Measurements from ENCODE around the gene CLCA2. TPM values are rescaled to one million over a fixed set of nuclear protein-coding genes. Genes with fewer than 3 reads are reported as not detected.

CLCA2 gene, protein sequence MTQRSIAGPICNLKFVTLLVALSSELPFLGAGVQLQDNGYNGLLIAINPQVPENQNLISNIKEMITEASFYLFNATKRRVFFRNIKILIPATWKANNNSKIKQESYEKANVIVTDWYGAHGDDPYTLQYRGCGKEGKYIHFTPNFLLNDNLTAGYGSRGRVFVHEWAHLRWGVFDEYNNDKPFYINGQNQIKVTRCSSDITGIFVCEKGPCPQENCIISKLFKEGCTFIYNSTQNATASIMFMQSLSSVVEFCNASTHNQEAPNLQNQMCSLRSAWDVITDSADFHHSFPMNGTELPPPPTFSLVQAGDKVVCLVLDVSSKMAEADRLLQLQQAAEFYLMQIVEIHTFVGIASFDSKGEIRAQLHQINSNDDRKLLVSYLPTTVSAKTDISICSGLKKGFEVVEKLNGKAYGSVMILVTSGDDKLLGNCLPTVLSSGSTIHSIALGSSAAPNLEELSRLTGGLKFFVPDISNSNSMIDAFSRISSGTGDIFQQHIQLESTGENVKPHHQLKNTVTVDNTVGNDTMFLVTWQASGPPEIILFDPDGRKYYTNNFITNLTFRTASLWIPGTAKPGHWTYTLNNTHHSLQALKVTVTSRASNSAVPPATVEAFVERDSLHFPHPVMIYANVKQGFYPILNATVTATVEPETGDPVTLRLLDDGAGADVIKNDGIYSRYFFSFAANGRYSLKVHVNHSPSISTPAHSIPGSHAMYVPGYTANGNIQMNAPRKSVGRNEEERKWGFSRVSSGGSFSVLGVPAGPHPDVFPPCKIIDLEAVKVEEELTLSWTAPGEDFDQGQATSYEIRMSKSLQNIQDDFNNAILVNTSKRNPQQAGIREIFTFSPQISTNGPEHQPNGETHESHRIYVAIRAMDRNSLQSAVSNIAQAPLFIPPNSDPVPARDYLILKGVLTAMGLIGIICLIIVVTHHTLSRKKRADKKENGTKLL
- not detected in 2 replicates for total RNA-seq

DNA sequence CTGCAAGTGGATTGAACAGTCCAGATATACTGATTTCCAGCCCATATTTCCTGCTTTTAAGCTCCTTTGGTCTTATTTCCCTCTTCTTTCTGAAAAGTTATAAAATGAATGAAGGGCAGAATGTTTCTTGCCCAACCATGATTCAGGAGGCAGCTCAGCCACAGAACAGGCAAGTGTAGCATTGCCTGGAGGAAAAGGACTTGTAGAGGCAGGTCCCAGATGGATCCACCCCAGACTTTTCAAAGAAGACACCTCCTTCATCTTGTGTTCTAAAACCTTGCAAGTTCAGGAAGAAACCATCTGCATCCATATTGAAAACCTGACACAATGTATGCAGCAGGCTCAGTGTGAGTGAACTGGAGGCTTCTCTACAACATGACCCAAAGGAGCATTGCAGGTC is at the start of gene CLCA2:
TSS of gene CLCA2 (plus strand) at position 299 of the 400 bp plus-strand sequence. CDS start at position 376, 77 bp downstream.
- Mint-ChIP-seq H3K27me3 (peaks cover 3% of the 10 kb centered on the region), H3K4me1 (peaks cover 7% of the 10 kb centered on the region), H3K27ac (no peak within 1 kb of the TSS), H3K36me3 (ENCODE audit: low read depth) (no peaks in the 10 kb centered on the region), H3K9me3 (no peaks in the 10 kb centered on the region), H3K4me3 (no peak within 1 kb of the TSS)
- DNase-seq, result no peak
- ChIA-PET CTCF (interaction anchor here (0.9 kb wide), 1 partner anchor 50 kb away, joined by 4 read pairs; no protein-coding TSS in a partner anchor), POLR2A (no interaction called here)
- ATAC-seq (ENCODE audit: low read depth), result no peak
- intact Hi-C loops (cut with micrococcal nuclease), result no loop called here
- TF ChIP-seq, protein P1, sequence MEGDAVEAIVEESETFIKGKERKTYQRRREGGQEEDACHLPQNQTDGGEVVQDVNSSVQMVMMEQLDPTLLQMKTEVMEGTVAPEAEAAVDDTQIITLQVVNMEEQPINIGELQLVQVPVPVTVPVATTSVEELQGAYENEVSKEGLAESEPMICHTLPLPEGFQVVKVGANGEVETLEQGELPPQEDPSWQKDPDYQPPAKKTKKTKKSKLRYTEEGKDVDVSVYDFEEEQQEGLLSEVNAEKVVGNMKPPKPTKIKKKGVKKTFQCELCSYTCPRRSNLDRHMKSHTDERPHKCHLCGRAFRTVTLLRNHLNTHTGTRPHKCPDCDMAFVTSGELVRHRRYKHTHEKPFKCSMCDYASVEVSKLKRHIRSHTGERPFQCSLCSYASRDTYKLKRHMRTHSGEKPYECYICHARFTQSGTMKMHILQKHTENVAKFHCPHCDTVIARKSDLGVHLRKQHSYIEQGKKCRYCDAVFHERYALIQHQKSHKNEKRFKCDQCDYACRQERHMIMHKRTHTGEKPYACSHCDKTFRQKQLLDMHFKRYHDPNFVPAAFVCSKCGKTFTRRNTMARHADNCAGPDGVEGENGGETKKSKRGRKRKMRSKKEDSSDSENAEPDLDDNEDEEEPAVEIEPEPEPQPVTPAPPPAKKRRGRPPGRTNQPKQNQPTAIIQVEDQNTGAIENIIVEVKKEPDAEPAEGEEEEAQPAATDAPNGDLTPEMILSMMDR (IDR thresholded peaks at IDR 0.05), result no peak

DNA sequence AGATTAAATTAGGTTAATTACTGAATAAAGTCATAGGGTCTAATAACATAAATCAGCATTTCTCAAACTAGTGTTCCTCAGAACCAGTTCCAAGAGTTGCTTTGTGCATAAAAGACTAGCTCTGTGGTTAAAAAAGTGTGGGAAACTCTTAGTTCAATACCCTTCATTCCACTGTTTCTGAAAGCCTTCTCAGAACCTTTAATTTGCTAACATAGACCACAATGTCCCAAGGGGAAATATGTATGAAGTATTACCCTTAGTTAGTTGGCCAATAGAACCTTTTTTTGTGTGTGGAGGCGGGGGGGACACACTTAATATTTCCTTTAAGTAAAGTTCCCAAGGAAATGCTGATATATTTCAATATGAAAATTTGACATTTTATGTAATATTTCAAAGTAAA is 48.3 kb upstream of the CLCA2 start:
- H3K36me3 Mint-ChIP-seq (ENCODE audit: low read depth), result peaks cover 48% of the 10 kb centered on the region
- intact Hi-C loops (cut with micrococcal nuclease), result no loop called here
- TF ChIP-seq, protein P1 (IDR thresholded peaks at IDR 0.05), result no peak
- no peak overlapping the region for H3K4me3 Mint-ChIP-seq
- no peak overlapping the region for H3K27ac Mint-ChIP-seq
- peaks cover 10% of the 10 kb centered on the region for H3K9me3 Mint-ChIP-seq
- CTCF ChIA-PET, result interaction anchor here (0.6 kb wide), 1 partner anchor 55 kb away, joined by 4 read pairs; no protein-coding TSS in a partner anchor
- no peaks in the 10 kb centered on the region for H3K27me3 Mint-ChIP-seq
- peaks cover 2% of the 10 kb centered on the region for H3K4me1 Mint-ChIP-seq
- POLR2A ChIA-PET, result no interaction called here
- DNase-seq (no peak), ATAC-seq (ENCODE audit: low read depth) (no peak)

DNA sequence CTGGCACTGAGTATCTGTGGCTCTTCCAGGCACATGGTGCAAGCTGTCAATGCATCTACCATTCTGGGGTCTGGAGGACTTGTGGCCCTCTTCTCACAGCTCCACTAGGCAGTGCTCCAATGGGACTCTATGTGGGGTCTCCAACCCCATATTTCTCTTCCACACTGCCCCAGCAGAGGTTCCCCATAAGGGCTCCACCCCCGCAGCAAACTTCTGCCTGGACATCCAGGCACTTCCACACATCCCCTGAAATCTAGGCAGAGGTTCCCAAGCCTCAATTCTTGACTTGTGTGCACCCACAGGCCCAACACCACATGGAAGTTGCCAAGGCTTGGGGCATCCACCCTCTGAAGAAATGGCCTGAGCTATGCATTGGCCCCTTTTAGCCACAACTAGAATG is 46.6 kb upstream of the CLCA2 start:
- Mint-ChIP-seq H3K27me3 (no peaks in the 10 kb centered on the region), H3K9me3 (peaks cover 10% of the 10 kb centered on the region), H3K4me3 (no peak overlapping the region), H3K36me3 (ENCODE audit: low read depth) (peaks cover 43% of the 10 kb centered on the region), H3K27ac (no peak overlapping the region), H3K4me1 (peaks cover 2% of the 10 kb centered on the region)
- ChIA-PET CTCF (no interaction called here), POLR2A (no interaction called here)
- ATAC-seq (ENCODE audit: low read depth) (no peak), DNase-seq (no peak)
- intact Hi-C loops (cut with micrococcal nuclease), result no loop called here
- TF ChIP-seq, protein P1 (IDR thresholded peaks at IDR 0.05), result no peak

DNA sequence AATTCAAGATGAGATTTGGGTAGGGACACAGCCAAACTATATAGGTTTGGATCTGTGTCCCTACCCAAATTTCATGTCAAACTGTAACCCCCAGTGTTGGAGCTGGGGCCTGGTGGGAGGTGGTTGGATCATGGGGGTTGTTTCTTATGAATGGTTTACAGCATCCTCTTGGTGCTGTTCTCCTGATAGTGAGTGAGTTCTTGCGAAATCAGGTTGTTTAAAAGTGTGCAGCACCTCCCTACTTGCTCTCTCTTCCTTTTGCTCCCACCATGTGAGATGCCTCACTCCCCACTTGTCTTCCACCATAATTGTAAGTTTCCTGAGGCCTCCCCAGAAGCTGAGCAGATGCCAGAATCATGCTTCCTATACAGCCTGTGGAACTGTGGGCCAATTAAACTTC is 45.2 kb upstream of the CLCA2 start:
- Mint-ChIP-seq H3K4me3 (no peak overlapping the region), H3K9me3 (peaks cover 10% of the 10 kb centered on the region), H3K36me3 (ENCODE audit: low read depth) (peaks cover 36% of the 10 kb centered on the region), H3K27me3 (no peaks in the 10 kb centered on the region), H3K4me1 (peaks cover 8% of the 10 kb centered on the region), H3K27ac (no peak overlapping the region)
- ChIA-PET POLR2A (no interaction called here), CTCF (interaction anchor here (1.5 to 2.5 kb wide), 3 partner anchors 118 to 130 kb away, joined by 5 to 40 read pairs (median 21); no protein-coding TSS in a partner anchor)
- DNase-seq, result no peak
- ATAC-seq (ENCODE audit: low read depth), result no peak
- TF ChIP-seq, protein P1 (IDR thresholded peaks at IDR 0.05), result no peak
- intact Hi-C loops (cut with micrococcal nuclease), result no loop called here
